ENCODE data around the gene HIBCH. TPM values are rescaled to one million over a fixed set of nuclear protein-coding genes. Genes with fewer than 3 reads are reported as not detected.
A peak's percentile ranks its signal among the peaks of the same experiment; 100 is the strongest.

HIBCH gene
- total and polyA plus RNA-seq, 9 of the 15 experiments (the other 6 are each of a cell fraction or from before 2014, with no cell fraction given), result 17.0 to 65.4 (median 28.3) TPM

DNA sequence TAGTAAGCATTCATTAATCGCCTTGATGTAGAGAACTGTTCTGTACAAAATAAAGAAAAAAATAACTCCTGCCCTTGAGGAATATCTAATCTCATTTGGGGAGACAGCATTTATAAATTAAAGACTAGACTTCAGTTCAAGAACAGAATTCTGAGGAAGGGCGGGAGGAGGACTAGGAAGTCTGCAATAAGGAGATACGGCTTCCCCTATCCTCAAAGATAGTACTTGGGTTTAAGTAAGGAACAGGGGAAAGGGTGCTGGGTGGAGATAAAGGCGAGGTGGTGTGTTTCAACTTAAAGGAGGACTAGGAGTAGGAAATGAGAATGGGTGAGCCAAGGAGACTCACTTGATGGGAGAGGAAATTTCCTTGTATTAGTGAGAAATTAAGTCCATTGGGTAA lies 135.2 kb downstream of the HIBCH start (continued):
- TF ChIP-seq, protein P1, sequence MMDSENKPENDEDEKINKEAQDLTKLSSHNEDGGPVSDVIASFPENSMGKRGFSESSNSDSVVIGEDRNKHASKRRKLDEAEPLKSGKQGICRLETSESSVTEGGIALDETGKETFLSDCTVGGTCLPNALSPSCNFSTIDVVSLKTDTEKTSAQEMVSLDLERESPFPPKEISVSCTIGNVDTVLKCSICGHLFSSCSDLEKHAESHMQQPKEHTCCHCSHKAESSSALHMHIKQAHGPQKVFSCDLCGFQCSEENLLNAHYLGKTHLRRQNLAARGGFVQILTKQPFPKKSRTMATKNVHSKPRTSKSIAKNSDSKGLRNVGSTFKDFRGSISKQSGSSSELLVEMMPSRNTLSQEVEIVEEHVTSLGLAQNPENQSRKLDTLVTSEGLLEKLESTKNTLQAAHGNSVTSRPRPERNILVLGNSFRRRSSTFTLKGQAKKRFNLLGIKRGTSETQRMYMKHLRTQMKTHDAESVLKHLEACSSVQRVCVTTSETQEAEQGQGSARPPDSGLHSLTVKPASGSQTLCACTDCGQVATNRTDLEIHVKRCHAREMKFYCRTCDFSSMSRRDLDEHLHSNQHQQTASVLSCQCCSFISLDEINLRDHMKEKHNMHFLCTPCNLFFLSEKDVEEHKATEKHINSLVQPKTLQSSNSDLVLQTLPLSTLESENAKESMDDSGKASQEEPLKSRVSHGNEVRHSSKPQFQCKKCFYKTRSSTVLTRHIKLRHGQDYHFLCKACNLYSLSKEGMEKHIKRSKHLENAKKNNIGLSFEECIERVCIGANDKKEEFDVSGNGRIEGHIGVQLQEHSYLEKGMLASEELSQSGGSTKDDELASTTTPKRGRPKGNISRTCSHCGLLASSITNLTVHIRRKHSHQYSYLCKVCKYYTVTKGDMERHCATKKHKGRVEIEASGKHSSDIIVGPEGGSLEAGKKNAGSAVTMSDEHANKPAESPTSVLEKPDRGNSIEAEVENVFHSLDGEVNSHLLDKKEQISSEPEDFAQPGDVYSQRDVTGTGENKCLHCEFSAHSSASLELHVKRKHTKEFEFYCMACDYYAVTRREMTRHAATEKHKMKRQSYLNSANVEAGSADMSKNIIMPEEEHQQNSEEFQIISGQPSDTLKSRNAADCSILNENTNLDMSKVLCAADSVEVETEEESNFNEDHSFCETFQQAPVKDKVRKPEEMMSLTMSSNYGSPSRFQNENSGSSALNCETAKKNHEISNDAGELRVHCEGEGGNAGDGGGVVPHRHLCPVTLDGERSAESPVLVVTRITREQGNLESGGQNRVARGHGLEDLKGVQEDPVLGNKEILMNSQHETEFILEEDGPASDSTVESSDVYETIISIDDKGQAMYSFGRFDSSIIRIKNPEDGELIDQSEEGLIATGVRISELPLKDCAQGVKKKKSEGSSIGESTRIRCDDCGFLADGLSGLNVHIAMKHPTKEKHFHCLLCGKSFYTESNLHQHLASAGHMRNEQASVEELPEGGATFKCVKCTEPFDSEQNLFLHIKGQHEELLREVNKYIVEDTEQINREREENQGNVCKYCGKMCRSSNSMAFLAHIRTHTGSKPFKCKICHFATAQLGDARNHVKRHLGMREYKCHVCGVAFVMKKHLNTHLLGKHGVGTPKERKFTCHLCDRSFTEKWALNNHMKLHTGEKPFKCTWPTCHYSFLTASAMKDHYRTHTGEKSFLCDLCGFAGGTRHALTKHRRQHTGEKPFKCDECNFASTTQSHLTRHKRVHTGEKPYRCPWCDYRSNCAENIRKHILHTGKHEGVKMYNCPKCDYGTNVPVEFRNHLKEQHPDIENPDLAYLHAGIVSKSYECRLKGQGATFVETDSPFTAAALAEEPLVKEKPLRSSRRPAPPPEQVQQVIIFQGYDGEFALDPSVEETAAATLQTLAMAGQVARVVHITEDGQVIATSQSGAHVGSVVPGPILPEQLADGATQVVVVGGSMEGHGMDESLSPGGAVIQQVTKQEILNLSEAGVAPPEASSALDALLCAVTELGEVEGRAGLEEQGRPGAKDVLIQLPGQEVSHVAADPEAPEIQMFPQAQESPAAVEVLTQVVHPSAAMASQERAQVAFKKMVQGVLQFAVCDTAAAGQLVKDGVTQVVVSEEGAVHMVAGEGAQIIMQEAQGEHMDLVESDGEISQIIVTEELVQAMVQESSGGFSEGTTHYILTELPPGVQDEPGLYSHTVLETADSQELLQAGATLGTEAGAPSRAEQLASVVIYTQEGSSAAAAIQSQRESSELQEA (IDR thresholded peaks at IDR 0.05; ENCODE audit: low read depth), result no peak
- TF ChIP-seq, protein P2, sequence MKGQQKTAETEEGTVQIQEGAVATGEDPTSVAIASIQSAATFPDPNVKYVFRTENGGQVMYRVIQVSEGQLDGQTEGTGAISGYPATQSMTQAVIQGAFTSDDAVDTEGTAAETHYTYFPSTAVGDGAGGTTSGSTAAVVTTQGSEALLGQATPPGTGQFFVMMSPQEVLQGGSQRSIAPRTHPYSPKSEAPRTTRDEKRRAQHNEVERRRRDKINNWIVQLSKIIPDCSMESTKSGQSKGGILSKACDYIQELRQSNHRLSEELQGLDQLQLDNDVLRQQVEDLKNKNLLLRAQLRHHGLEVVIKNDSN (CRISPR knock-in tag; IDR thresholded peaks at IDR 0.05), result no peak
- TF ChIP-seq KLF10 (CRISPR knock-in tag; IDR thresholded peaks at IDR 0.05), result no peak
- TF ChIP-seq, protein P3, sequence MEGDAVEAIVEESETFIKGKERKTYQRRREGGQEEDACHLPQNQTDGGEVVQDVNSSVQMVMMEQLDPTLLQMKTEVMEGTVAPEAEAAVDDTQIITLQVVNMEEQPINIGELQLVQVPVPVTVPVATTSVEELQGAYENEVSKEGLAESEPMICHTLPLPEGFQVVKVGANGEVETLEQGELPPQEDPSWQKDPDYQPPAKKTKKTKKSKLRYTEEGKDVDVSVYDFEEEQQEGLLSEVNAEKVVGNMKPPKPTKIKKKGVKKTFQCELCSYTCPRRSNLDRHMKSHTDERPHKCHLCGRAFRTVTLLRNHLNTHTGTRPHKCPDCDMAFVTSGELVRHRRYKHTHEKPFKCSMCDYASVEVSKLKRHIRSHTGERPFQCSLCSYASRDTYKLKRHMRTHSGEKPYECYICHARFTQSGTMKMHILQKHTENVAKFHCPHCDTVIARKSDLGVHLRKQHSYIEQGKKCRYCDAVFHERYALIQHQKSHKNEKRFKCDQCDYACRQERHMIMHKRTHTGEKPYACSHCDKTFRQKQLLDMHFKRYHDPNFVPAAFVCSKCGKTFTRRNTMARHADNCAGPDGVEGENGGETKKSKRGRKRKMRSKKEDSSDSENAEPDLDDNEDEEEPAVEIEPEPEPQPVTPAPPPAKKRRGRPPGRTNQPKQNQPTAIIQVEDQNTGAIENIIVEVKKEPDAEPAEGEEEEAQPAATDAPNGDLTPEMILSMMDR (IDR thresholded peaks at IDR 0.05 in 2 of 3, conservative IDR thresholded peaks at IDR 0.05 in 1 of 3; ENCODE audit: insufficient read depth in 2 of 3, low read depth in 1 of 3, low read length in 3 of 3), result no peak
- TF ChIP-seq, protein P4, sequence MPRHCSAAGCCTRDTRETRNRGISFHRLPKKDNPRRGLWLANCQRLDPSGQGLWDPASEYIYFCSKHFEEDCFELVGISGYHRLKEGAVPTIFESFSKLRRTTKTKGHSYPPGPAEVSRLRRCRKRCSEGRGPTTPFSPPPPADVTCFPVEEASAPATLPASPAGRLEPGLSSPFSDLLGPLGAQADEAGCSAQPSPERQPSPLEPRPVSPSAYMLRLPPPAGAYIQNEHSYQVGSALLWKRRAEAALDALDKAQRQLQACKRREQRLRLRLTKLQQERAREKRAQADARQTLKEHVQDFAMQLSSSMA (CRISPR knock-in tag; IDR thresholded peaks at IDR 0.05), result no peak
- TF ChIP-seq ZNF23 (CRISPR knock-in tag; IDR thresholded peaks at IDR 0.05), result no peak
- no peak for TF ChIP-seq ZNF644 (tag; IDR thresholded peaks at IDR 0.05; ENCODE audit: low read depth)
- TF ChIP-seq, protein P5, sequence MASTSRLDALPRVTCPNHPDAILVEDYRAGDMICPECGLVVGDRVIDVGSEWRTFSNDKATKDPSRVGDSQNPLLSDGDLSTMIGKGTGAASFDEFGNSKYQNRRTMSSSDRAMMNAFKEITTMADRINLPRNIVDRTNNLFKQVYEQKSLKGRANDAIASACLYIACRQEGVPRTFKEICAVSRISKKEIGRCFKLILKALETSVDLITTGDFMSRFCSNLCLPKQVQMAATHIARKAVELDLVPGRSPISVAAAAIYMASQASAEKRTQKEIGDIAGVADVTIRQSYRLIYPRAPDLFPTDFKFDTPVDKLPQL (IDR thresholded peaks at IDR 0.05; ENCODE audit: extremely low read depth, insufficient read length), result no peak
- TF ChIP-seq, protein P6, sequence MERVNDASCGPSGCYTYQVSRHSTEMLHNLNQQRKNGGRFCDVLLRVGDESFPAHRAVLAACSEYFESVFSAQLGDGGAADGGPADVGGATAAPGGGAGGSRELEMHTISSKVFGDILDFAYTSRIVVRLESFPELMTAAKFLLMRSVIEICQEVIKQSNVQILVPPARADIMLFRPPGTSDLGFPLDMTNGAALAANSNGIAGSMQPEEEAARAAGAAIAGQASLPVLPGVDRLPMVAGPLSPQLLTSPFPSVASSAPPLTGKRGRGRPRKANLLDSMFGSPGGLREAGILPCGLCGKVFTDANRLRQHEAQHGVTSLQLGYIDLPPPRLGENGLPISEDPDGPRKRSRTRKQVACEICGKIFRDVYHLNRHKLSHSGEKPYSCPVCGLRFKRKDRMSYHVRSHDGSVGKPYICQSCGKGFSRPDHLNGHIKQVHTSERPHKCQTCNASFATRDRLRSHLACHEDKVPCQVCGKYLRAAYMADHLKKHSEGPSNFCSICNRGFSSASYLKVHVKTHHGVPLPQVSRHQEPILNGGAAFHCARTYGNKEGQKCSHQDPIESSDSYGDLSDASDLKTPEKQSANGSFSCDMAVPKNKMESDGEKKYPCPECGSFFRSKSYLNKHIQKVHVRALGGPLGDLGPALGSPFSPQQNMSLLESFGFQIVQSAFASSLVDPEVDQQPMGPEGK (CRISPR knock-in tag; IDR thresholded peaks at IDR 0.05; ENCODE audit: borderline replicate concordance), result no peak
- TF ChIP-seq, protein P7, sequence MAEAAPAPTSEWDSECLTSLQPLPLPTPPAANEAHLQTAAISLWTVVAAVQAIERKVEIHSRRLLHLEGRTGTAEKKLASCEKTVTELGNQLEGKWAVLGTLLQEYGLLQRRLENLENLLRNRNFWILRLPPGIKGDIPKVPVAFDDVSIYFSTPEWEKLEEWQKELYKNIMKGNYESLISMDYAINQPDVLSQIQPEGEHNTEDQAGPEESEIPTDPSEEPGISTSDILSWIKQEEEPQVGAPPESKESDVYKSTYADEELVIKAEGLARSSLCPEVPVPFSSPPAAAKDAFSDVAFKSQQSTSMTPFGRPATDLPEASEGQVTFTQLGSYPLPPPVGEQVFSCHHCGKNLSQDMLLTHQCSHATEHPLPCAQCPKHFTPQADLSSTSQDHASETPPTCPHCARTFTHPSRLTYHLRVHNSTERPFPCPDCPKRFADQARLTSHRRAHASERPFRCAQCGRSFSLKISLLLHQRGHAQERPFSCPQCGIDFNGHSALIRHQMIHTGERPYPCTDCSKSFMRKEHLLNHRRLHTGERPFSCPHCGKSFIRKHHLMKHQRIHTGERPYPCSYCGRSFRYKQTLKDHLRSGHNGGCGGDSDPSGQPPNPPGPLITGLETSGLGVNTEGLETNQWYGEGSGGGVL (CRISPR knock-in tag; IDR thresholded peaks at IDR 0.05), result no peak
- peak; percentile 59; the same call in 1 of the 2 replicates for TF ChIP-seq HLTF (IDR thresholded peaks at IDR 0.05)

All from K562 (cell line).